Glutamatergic neuron (in vitro differentiated cells): ENCODE data around the gene MPV17. TPM values are rescaled to one million over a fixed set of nuclear protein-coding genes. Genes with fewer than 3 reads are reported as not detected.

Source experiments
- DNase-seq: peaks from one replicate; pipeline ENCODE4 v3.0.0; 2022
- H3K27ac Mint-ChIP-seq: one replicate; pipeline ENCODE4 v1.8.0; 2020; ENCODE audit warnings: mild to moderate bottlenecking, mixed read lengths, inconsistent platforms; ENCODE audit not compliant: unreplicated experiment
- H3K27me3 Mint-ChIP-seq: one replicate; pipeline ENCODE4 v1.8.0; 2020; ENCODE audit warnings: mild to moderate bottlenecking, moderate library complexity, mixed read lengths, inconsistent platforms; ENCODE audit not compliant: unreplicated experiment
- H3K36me3 Mint-ChIP-seq: one replicate; pipeline ENCODE4 v1.8.0; 2020; ENCODE audit warnings: mild to moderate bottlenecking, mixed read lengths, inconsistent platforms; ENCODE audit not compliant: unreplicated experiment
- H3K4me1 Mint-ChIP-seq: one replicate; pipeline ENCODE4 v1.8.0; 2020; ENCODE audit warnings: mild to moderate bottlenecking, low read depth, mixed read lengths, inconsistent platforms; ENCODE audit not compliant: unreplicated experiment
- H3K4me3 Mint-ChIP-seq: one replicate; pipeline ENCODE4 v1.8.0; 2020; ENCODE audit warnings: mild to moderate bottlenecking, mixed read lengths, inconsistent platforms; ENCODE audit not compliant: unreplicated experiment
- H3K9me3 Mint-ChIP-seq: one replicate; pipeline ENCODE4 v1.8.0; 2020; ENCODE audit warnings: mild to moderate bottlenecking, moderate library complexity, mixed read lengths, inconsistent platforms; ENCODE audit not compliant: unreplicated experiment
- total RNA-seq: library from RNA; stranded (reverse); fragmentation: NEBNext Ultra II Directional; extraction: Animal tissue kit (Norgen Biotek cat#: 25700); gene quantifications from one replicate; pipeline ENCODE4 v1.2.1, GENCODE V29; 2021; ENCODE audit not compliant: unreplicated experiment
- TF ChIP-seq, protein P1 (sequence below): fragments of 200-600 bp; sonication (generic); IDR thresholded peaks from one replicate; pipeline ENCODE4 v1.5.0; 2021; ENCODE audit not compliant: partially characterized antibody, unreplicated experiment

Gene MPV17
- total RNA-seq, 1 donor from 2014 or later, result 56.6 TPM

DNA sequence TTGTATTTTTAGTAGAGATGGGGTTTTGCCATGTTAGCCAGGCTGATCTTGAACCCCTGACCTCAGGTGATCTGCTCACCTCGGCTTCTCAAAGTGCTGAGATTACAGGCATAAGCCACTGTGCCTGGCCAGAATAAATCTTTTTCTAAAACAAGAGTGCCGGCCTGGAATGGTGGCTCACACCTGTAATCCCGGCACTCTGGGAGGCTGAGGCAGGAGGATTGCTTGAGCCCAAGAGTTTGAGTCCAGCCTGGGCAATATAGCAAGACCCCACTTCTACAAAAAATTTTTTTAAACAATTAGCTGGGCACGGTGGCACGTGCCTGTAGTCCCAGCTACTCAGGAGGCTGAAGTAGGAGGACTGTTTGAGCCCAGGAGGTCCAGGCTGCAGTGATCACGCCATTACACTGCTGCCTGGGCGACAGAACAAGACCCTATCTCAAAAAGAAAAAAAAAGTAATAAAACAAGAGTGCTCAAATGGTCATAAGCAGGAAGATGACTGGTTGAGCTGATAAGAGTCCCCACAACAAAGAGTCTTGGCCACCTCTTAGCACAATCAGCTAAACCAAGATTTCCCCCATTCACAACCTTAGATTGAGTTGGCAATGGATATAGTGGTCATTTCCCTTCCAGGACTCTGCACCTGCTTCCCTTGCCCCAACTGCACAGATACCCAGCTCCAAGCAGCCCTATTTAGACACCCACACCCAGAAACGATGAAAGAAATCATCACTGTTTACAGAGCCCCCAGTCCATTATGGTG lies 8.8 kb downstream of the MPV17 start:
- peaks cover 15% of the 10 kb centered on the region for H3K36me3 Mint-ChIP-seq
- H3K27ac Mint-ChIP-seq, result no peak overlapping the region
- H3K4me3 Mint-ChIP-seq, result no peak overlapping the region
- no peak for DNase-seq
- H3K4me1 Mint-ChIP-seq, result peaks cover 2% of the 10 kb centered on the region
- no peaks in the 10 kb centered on the region for H3K9me3 Mint-ChIP-seq
- TF ChIP-seq, protein P1, sequence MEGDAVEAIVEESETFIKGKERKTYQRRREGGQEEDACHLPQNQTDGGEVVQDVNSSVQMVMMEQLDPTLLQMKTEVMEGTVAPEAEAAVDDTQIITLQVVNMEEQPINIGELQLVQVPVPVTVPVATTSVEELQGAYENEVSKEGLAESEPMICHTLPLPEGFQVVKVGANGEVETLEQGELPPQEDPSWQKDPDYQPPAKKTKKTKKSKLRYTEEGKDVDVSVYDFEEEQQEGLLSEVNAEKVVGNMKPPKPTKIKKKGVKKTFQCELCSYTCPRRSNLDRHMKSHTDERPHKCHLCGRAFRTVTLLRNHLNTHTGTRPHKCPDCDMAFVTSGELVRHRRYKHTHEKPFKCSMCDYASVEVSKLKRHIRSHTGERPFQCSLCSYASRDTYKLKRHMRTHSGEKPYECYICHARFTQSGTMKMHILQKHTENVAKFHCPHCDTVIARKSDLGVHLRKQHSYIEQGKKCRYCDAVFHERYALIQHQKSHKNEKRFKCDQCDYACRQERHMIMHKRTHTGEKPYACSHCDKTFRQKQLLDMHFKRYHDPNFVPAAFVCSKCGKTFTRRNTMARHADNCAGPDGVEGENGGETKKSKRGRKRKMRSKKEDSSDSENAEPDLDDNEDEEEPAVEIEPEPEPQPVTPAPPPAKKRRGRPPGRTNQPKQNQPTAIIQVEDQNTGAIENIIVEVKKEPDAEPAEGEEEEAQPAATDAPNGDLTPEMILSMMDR, result no peak
- H3K27me3 Mint-ChIP-seq, result peaks cover 5% of the 10 kb centered on the region

GRCh38 chr2:27312152-27312551 lies 10.7 kb downstream of the MPV17 start:
- H3K27me3 Mint-ChIP-seq, result peaks cover 9% of the 10 kb centered on the region
- H3K4me1 Mint-ChIP-seq, result peaks cover 4% of the 10 kb centered on the region
- peaks cover 15% of the 10 kb centered on the region for H3K36me3 Mint-ChIP-seq
- no peak for DNase-seq
- TF ChIP-seq, protein P1, result no peak
- H3K27ac Mint-ChIP-seq, result no peak overlapping the region
- H3K9me3 Mint-ChIP-seq, result no peaks in the 10 kb centered on the region
- peak overlapping the region; percentile 15 for H3K4me3 Mint-ChIP-seq

- peaks cover 12% of the 10 kb centered on the region for H3K27me3 Mint-ChIP-seq
- no peak overlapping the region for H3K4me3 Mint-ChIP-seq
- no peak for DNase-seq
- peaks cover 2% of the 10 kb centered on the region for H3K9me3 Mint-ChIP-seq
- no peak overlapping the region for H3K27ac Mint-ChIP-seq
- H3K4me1 Mint-ChIP-seq, result peaks cover 4% of the 10 kb centered on the region
- TF ChIP-seq, protein P1, result no peak
- peaks cover 13% of the 10 kb centered on the region for H3K36me3 Mint-ChIP-seq
Measured at GRCh38 chr2:27309651-27310050, 13.2 kb downstream of the MPV17 start.

GRCh38 chr2:27308359-27308881 lies 14.5 kb downstream of the MPV17 start, which contains the start of gene UCN:
Gene UCN, minus strand, starts transcription at chr2:27308445. Its CDS starts 550 bp downstream, at chr2:27307895.
- Mint-ChIP-seq H3K9me3 (peaks cover 2% of the 10 kb centered on the region), H3K4me1 (peaks cover 4% of the 10 kb centered on the region), H3K4me3 (peak within 1 kb of the TSS; percentile 30), H3K27me3 (peaks cover 13% of the 10 kb centered on the region), H3K27ac (no peak within 1 kb of the TSS), H3K36me3 (peaks cover 9% of the 10 kb centered on the region)
- TF ChIP-seq, protein P1, result no peak
- DNase-seq, result peak; percentile 63
